Muscle of back (tissue), 11 donors: ENCODE measurements around the gene CLN5. TPM values are rescaled to one million over a fixed set of nuclear protein-coding genes. Genes with fewer than 3 reads are reported as not detected.
"Not testable (repeated sequence)": the region's sequence is repeated elsewhere in the genome, so short reads cannot be mapped to it uniquely, and the experiment has no call there.

Experiments used
- DNase-seq, 3 donors: peaks; one replicate each; pipeline versions ENCODE4 v3.0.0 to v3.0.0-alpha.2; 2013
- polyA plus RNA-seq, 10 donors: library from polyadenylated mRNA; unstranded; fragments of 120-200 nt; gene quantifications; one replicate each; pipeline ENCODE4 v1.2.1, GENCODE V29; 2013; ENCODE audit not compliant: insufficient read length in 10 of 10

Gene CLN5
- polyA plus RNA-seq, 10 donors, result 15.5 to 23.3 (median 18.4) TPM

GRCh38 chr13:76973920-76974617 is 17.8 kb upstream of the CLN5 start:
- no peak for DNase-seq

DNA sequence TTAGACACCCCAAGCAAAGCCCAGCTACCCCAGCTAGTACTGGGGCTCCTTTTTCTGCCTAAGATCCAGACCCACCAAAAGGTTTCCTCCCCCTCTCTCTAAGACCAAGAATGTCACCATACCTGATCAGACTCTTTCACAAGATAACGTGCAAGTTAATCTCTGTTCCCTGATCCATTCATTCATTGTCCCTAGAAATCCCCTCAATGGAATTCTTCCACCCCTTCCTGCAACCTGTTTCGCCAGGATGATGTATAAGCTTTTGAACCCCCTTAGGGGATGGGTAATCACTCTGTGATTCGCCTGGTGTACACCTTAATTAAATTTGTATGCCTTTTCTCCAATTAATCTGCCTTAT is 17.3 kb upstream of the CLN5 start:
- DNase-seq, result no peak

DNA sequence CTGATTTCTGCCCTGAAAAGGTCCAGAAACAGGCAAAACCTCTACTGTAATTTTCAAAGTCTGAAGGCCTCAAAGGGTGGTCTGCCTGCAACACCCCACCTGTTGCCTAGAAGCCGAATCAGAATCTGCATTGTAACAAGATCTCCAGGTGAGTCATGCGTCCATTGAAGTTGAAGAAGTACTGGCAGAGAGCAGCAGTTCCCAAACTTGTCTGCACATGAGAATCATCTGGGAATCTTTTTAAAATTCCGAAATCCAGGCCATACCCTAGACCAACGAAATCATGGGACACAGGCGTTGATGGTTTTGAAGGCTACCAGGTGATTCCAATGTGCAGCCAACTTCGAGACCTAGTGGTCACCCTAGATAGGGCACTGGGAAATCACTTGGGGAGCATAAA is 16.0 kb upstream of the CLN5 start:
- DNase-seq, result no peak

DNA sequence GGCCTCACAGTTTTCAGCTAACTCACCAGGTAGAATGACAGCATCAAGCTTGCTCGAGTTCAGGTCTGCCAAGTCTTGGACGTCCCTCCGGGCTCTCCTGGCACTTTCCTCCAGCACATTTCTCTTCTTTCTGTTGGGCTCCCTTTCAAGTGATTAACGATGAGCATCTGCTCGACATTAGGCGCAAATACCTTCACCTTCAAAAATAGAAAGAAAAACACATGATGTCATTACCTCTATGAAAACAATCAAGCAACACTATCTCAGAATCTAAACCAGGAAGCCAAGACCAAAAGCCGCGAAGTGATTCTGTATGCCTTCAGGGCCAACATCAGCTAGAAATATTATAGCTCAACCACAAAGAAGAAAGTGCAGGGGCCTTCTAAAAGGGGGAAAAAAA is 15.4 kb upstream of the CLN5 start:
- DNase-seq, result peak in 1 of 3 donors; percentile 33

DNA sequence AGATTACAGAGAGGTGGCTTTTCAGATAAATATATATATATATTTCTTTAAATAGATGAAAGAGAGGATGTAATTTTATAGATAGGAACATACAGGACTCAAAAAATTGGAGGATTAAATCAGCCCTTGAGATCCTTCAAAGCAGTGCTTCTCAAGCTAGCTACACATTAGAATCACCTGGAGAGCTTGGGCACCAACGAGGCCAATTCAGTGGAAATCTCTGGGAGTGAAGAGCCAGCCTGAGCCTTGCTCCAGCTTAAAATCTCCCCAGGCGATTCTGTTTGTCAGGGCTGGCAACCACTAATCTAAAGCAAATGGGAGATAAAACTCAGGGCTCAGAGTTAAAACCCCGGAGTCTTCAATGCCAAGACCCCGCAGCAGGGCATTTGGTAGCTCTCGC is 15.0 kb upstream of the CLN5 start:
- DNase-seq, result no peak

DNA sequence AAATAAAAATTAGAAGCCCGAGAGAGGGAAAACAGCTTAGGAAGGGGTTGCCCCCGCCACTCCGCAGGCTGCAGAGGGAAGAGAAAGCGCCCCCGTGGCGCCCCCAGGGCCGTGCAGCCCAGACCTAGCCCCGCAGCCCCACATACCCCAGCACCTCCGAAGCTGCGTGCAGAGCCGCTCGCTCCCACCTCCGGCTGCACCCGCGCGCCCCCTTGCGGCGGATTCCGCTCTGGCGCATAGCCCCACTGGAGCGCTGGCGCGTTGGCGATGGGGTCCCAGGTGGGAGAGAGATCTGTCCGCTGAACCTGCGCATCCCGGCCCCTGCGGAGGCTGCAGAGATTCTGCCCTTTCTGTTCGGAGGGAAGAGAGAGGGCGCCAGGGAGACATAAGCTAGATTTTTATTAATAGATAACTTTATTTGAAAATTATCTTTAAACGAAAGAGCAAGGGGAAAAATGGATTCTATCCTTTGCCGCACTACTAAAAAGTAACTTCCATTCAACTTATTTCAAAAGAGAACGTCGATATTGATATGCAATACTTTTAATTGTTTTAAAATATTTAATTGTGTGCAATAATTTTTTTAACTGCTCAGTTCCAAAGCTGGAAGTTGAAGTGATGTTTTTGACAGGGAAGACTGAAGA is 11.7 kb upstream of the CLN5 start:
- DNase-seq, result peak; percentile 47 to 89 (median 84)

DNA sequence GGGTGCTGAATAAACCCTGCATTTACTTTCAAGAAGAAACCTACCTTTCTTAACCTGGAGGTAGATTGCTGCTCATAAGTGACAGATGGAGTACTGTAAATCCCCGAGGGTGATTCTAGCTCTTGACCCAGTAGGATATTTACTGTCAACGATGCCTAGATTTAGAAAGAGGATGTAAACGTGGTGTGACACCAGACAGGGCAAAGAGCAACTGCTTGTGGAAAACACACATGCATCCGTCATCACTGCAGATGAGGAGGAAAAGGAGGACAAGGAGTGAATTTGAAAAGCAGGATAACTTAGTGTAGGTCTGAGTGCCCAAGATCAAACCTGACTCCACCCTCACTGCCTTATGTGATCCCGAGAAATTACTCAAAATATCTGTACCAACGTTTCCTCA is 9.8 kb upstream of the CLN5 start:
- DNase-seq, result no peak

- no peak for DNase-seq
Observed at GRCh38 chr13:76983676-76984075, 8.2 kb upstream of the CLN5 start.

- DNase-seq, result no peak
Observed at GRCh38 chr13:76991432-76991795, 467 bp upstream of the CLN5 start.

DNA sequence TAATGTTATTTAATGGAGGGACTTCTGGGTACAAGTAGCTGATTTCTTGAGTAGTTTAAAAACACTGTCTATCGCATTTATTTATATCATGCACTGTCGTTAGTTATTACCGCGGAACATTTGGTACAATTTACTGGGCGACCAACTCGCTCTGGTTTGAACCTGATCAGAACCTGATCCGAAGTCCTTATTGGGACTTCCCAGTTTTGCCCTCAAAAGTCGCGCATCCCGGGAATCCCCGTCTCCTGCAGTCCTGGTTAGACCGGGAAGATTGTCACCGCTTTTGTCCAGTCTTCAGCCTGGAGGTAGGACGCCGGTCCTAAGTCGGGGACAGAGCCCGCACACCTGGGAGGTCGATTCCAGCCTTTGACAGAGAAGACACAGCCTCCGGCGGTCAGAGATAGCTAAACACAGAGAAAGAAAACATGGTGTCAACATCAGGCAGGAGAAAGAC is 694 bp downstream of the CLN5 start:
- peak in 2 of 3 donors; percentile 35 to 79 for DNase-seq

- no peak for DNase-seq
Observed at GRCh38 chr13:76993021-76993420, 1.1 kb downstream of the CLN5 start.

- DNase-seq, result no peak
Observed at GRCh38 chr13:76993473-76993872, 1.6 kb downstream of the CLN5 start.

DNA sequence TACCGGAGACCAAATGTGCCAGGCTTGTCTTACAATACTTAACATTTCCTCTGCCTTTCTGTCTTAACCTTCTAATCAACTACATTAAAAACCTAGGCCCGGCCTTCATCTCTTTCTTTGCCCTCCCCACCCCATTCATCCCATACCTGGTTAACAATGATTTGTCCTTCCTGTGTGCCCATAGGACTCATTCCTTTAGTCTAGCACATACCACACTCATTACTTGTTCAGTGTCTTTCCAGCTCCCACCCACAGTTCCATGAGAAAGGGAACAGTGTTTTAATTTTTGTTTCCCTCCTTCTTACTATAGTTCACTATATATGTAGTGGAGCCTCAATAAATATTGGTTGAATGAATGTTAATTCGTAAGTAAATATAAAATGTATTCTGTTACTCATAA is 2.4 kb downstream of the CLN5 start:
- DNase-seq, result no peak

DNA sequence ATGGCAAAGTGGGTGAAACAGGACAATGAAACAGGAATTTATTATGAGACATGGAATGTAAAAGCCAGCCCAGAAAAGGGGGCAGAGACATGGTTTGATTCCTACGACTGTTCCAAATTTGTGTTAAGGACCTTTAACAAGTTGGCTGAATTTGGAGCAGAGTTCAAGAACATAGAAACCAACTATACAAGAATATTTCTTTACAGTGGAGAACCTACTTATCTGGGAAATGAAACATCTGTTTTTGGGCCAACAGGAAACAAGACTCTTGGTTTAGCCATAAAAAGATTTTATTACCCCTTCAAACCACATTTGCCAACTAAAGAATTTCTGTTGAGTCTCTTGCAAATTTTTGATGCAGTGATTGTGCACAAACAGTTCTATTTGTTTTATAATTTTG is 8.6 kb downstream of the CLN5 start:
- DNase-seq, result no peak

- no peak for DNase-seq
Observed at GRCh38 chr13:77001540-77001939, 9.7 kb downstream of the CLN5 start.

GRCh38 chr13:77001963-77002587 is 10.2 kb downstream of the CLN5 start:
- no peak for DNase-seq

DNA sequence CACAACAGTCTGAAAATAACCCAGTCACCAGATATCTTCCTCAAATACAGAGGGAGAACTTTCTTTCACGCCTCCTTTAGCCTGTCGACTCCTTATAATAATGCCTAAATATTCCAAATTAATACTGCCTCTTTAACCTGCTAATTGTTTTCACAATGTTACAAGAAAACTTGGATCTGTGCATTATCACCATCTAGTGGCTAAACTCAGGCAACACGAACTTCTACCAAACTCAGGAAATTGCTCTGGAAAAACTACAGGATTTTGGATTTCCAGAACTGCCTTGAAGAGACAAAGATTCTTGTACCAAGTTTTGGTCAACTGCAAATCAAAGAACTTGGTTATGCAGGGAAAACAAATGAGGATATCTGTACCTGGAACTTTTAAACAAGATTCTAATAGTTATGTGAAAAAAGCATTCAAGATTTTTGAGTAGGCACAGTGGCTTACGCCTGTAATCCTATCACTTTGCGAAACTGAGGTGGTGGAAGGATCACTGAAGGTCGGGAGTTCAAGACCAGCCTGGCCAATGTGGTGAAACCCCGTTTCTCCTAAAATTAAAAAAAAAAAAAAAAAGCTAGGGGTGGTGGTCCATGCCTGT is 10.8 kb downstream of the CLN5 start:
- DNase-seq, result peak in 1 of 3 donors; percentile 49

- not testable (repeated sequence) for DNase-seq
Observed at GRCh38 chr13:77008337-77008736, 16.5 kb downstream of the CLN5 start.

DNA sequence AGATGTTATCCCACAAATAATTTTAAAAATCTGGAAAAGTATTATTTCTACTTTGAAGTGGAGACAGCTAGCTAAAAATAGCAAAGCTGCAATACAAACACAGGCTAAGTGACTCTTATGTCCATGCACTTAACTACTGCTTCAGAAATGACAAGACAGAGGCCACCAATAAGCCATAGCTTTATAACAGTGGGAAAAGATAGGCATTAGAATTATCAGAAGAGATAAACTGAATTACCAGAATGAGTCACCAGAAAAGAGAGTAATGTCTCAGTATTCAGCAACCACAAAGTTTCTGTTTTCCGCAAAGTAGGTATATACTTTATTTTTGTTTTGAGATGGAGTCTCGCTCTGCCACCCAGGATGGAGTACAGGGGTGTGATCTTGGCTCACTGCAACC is 17.1 kb downstream of the CLN5 start:
- DNase-seq, result no peak

DNA sequence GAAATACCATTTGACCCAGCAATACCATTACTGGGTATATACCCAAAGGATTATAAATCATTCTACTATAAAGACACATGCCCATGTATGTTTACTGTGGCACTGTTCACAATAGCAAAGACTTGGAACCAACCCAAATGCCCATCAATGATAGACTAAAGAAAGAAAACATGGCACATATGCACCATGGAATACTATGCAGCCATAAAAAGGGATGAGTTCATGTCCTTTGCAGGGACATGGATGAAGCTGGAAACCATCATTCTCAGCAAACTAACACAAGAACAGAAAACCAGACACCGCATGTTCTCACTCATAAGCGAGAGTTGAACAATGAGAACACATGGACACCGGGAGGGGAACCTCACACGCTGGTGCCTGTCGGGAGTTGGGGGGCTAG is 17.8 kb downstream of the CLN5 start:
- DNase-seq, result not testable (repeated sequence)

- DNase-seq, result no peak
Observed at GRCh38 chr13:77013853-77014542, 22.1 kb downstream of the CLN5 start.
